HUES6 (cell line): Measurements from ENCODE around the gene DMD.

Experiments
- H3K27ac ChIP-seq: 2 replicates; pipeline ENCODE4 v1.7.0; 2013; ENCODE audit warnings: low read depth, mild to moderate bottlenecking, low read length, inconsistent platforms
- H3K27me3 ChIP-seq: 2 replicates; pipeline ENCODE4 v1.6.1; 2013; ENCODE audit warnings: low read length; ENCODE audit not compliant: control insufficient read depth, insufficient read depth
- H3K36me3 ChIP-seq: 2 replicates; pipeline ENCODE4 v1.6.1; 2013; ENCODE audit warnings: low read length; ENCODE audit not compliant: control insufficient read depth, insufficient read depth
- H3K4me1 ChIP-seq: 2 replicates; pipeline ENCODE4 v1.6.1; 2013; ENCODE audit warnings: low read length; ENCODE audit not compliant: control insufficient read depth, insufficient read depth
- H3K4me3 ChIP-seq: 2 replicates; pipeline ENCODE4 v1.5.1; 2013; ENCODE audit warnings: low read depth, low read length
- H3K9ac ChIP-seq: one replicate; pipeline ENCODE4 v1.6.1; 2013; ENCODE audit warnings: mild to moderate bottlenecking, low read length
- H3K9me3 ChIP-seq: 2 replicates; pipeline ENCODE4 v1.6.1; 2013; ENCODE audit warnings: low read depth, low read length; ENCODE audit not compliant: control insufficient read depth, insufficient read depth

The DMD gene

GRCh38 chrX:31820430-31821210, 1390.7 kb downstream of the DMD start:
- H3K4me1 ChIP-seq = no peaks in the 10 kb centered on the region
- H3K9ac ChIP-seq = no peak overlapping the region
- H3K4me3 ChIP-seq = no peak overlapping the region
- no peak overlapping the region for H3K27ac ChIP-seq
- H3K9me3 ChIP-seq = no peaks in the 10 kb centered on the region
- no peaks in the 10 kb centered on the region for H3K36me3 ChIP-seq
- peaks cover 3% of the 10 kb centered on the region; the same call in 1 of the 2 replicates for H3K27me3 ChIP-seq

DNA sequence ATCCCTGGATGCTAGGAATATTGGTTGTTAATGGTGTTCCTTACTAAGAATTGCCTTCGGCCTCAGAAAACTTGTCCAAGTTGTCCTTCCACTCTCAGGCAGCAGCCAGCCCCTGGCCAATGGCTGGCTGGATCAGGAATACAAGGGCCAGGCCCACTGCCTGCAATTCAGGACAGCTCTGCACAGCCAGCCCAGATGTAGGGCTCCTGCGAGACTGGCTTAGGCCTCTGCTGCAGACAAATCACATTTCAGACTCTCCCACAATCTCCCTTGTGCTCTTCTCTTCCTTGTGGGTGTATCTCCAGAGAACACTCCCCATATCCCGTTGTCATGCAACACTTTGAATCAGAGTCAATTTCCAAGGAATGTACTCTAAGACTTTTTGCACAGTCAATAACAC, 1391.9 kb downstream of the DMD start:
- Histone ChIP-seq H3K27ac (no peak overlapping the region), H3K9ac (no peak overlapping the region), H3K36me3 (no peaks in the 10 kb centered on the region), H3K4me3 (no peak overlapping the region), H3K9me3 (no peaks in the 10 kb centered on the region), H3K27me3 (peaks cover 3% of the 10 kb centered on the region; the same call in 1 of the 2 replicates), H3K4me1 (no peaks in the 10 kb centered on the region)

DNA sequence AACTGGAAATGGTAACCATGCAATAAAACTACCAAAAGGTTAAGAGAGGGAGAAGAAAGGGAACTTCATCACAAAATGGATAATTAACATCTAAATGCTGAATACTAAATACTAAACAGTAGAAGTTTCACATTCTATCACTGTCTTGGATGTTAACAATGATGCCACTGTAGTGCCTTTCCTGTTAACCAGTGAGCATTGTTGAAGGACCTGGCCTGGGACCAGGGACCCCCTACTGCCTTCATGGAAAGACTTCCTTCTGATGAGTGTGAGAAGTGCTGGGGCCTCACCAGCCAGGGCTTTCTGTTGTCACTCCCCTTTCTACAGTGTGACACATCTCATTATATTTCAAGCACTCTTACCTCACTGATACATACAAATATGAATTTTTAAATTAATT, 1400.2 kb downstream of the DMD start:
- Histone ChIP-seq H3K4me1 (no peaks in the 10 kb centered on the region; the same call in 1 of the 2 replicates), H3K9ac (no peak overlapping the region), H3K36me3 (no peaks in the 10 kb centered on the region), H3K27me3 (peaks cover 3% of the 10 kb centered on the region; the same call in 1 of the 2 replicates), H3K27ac (no peak overlapping the region), H3K9me3 (no peaks in the 10 kb centered on the region), H3K4me3 (no peak overlapping the region)

GRCh38 chrX:31808357-31808756, 1403.0 kb downstream of the DMD start:
- no peaks in the 10 kb centered on the region; the same call in 1 of the 2 replicates for H3K4me1 ChIP-seq
- peaks cover 3% of the 10 kb centered on the region; the same call in 1 of the 2 replicates for H3K27me3 ChIP-seq
- H3K4me3 ChIP-seq = no peak overlapping the region
- no peak overlapping the region for H3K27ac ChIP-seq
- H3K36me3 ChIP-seq = no peaks in the 10 kb centered on the region
- no peak overlapping the region for H3K9ac ChIP-seq
- no peaks in the 10 kb centered on the region for H3K9me3 ChIP-seq

- no peak overlapping the region for H3K9ac ChIP-seq
- H3K4me1 ChIP-seq = no peaks in the 10 kb centered on the region; the same call in 1 of the 2 replicates
- no peaks in the 10 kb centered on the region for H3K36me3 ChIP-seq
- no peak overlapping the region for H3K4me3 ChIP-seq
- no peaks in the 10 kb centered on the region for H3K9me3 ChIP-seq
- no peaks in the 10 kb centered on the region; the same call in 1 of the 2 replicates for H3K27me3 ChIP-seq
- H3K27ac ChIP-seq = no peak overlapping the region
Observed at GRCh38 chrX:31807165-31807564, 1404.2 kb downstream of the DMD start.

GRCh38 chrX:31805781-31806180, 1405.6 kb downstream of the DMD start:
- Histone ChIP-seq H3K9ac (no peak overlapping the region), H3K4me1 (no peaks in the 10 kb centered on the region; the same call in 1 of the 2 replicates), H3K27ac (no peak overlapping the region), H3K36me3 (no peaks in the 10 kb centered on the region), H3K9me3 (no peaks in the 10 kb centered on the region), H3K27me3 (no peaks in the 10 kb centered on the region; the same call in 1 of the 2 replicates), H3K4me3 (no peak overlapping the region)

- no peaks in the 10 kb centered on the region for H3K27me3 ChIP-seq
- 0 out of 2 replicates have a peak, but pooled peaks cover 2% of the 10 kb centered on the region for H3K9me3 ChIP-seq
- no peak overlapping the region for H3K27ac ChIP-seq
- no peak overlapping the region for H3K4me3 ChIP-seq
- H3K4me1 ChIP-seq = no peaks in the 10 kb centered on the region
- no peaks in the 10 kb centered on the region for H3K36me3 ChIP-seq
- no peak overlapping the region for H3K9ac ChIP-seq
Observed at GRCh38 chrX:31800219-31800618, 1411.1 kb downstream of the DMD start.

DNA sequence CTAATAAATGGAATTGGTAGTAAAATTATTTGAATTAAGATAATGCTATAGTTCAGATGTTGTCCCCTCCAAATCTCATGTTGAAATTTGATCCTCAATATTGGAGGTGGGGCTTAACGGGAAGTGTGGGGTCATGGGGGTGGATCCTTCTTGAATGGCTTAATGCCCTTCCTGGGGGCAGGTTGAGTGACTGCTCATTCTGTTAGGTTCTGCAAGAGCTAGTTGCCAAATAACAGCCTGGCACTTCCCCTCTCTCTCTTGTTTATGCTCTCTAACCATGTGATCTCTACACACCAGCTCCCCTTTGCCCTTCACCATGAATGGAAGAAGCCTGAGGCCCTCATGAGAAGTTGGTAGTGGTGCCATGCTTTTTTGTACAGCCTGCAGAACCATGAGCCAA, 1414.7 kb downstream of the DMD start:
- H3K4me1 ChIP-seq = no peaks in the 10 kb centered on the region
- H3K4me3 ChIP-seq = no peak overlapping the region
- H3K36me3 ChIP-seq = no peaks in the 10 kb centered on the region
- H3K9ac ChIP-seq = no peak overlapping the region
- H3K27me3 ChIP-seq = no peaks in the 10 kb centered on the region; the same call in 1 of the 2 replicates
- H3K9me3 ChIP-seq = 0 out of 2 replicates have a peak, but pooled peaks cover 2% of the 10 kb centered on the region
- no peak overlapping the region for H3K27ac ChIP-seq

DNA sequence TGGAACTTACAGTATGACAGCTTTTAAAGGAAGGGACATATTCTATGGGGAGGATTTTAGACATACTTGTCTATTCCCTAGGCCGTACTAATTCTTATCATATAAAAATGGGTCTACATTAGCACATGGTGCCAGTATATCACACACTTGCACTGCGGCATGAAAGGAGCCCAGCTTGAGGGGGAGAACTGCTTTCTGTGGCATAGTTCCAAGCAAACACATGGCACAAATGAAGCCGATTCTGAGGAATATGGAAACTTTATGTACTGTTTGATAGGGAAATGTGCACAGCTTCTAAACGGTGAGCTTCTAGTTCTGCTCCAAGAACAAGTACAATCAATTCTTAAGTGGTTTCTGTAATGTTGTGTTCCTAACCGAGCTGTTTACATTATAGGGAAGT, 1463.9 kb downstream of the DMD start:
- Histone ChIP-seq H3K36me3 (no peaks in the 10 kb centered on the region), H3K27me3 (no peaks in the 10 kb centered on the region; the same call in 1 of the 2 replicates), H3K4me1 (peaks cover 10% of the 10 kb centered on the region; the same call in 1 of the 2 replicates), H3K4me3 (no peak overlapping the region), H3K9ac (no peak overlapping the region), H3K27ac (no peak overlapping the region), H3K9me3 (no peaks in the 10 kb centered on the region)

GRCh38 chrX:31743004-31743403, 1468.3 kb downstream of the DMD start:
- H3K36me3 ChIP-seq = no peaks in the 10 kb centered on the region
- H3K9me3 ChIP-seq = no peaks in the 10 kb centered on the region
- H3K4me1 ChIP-seq = peaks cover 8% of the 10 kb centered on the region; the same call in 1 of the 2 replicates
- no peaks in the 10 kb centered on the region; the same call in 1 of the 2 replicates for H3K27me3 ChIP-seq
- H3K4me3 ChIP-seq = no peak overlapping the region
- H3K9ac ChIP-seq = no peak overlapping the region
- H3K27ac ChIP-seq = no peak overlapping the region

- no peaks in the 10 kb centered on the region for H3K4me1 ChIP-seq
- no peaks in the 10 kb centered on the region for H3K36me3 ChIP-seq
- H3K27ac ChIP-seq = no peak overlapping the region
- H3K27me3 ChIP-seq = peaks cover 2% of the 10 kb centered on the region; the same call in 1 of the 2 replicates
- no peak overlapping the region for H3K9ac ChIP-seq
- no peak overlapping the region for H3K4me3 ChIP-seq
- H3K9me3 ChIP-seq = no peaks in the 10 kb centered on the region
Observed at GRCh38 chrX:31717474-31717873, 1493.9 kb downstream of the DMD start.
